ENCODE data around the gene COX18. TPM values are rescaled to one million over a fixed set of nuclear protein-coding genes. Genes with fewer than 3 reads are reported as not detected.

COX18 gene, protein sequence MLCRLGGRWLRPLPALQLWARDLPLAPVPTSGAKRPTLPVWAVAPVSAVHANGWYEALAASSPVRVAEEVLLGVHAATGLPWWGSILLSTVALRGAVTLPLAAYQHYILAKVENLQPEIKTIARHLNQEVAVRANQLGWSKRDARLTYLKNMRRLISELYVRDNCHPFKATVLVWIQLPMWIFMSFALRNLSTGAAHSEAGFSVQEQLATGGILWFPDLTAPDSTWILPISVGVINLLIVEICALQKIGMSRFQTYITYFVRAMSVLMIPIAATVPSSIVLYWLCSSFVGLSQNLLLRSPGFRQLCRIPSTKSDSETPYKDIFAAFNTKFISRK
- total RNA-seq (2014; rRNA removed; shearing (Covaris generic)) = 8.4 and 13.0 TPM in 2 replicates

DNA sequence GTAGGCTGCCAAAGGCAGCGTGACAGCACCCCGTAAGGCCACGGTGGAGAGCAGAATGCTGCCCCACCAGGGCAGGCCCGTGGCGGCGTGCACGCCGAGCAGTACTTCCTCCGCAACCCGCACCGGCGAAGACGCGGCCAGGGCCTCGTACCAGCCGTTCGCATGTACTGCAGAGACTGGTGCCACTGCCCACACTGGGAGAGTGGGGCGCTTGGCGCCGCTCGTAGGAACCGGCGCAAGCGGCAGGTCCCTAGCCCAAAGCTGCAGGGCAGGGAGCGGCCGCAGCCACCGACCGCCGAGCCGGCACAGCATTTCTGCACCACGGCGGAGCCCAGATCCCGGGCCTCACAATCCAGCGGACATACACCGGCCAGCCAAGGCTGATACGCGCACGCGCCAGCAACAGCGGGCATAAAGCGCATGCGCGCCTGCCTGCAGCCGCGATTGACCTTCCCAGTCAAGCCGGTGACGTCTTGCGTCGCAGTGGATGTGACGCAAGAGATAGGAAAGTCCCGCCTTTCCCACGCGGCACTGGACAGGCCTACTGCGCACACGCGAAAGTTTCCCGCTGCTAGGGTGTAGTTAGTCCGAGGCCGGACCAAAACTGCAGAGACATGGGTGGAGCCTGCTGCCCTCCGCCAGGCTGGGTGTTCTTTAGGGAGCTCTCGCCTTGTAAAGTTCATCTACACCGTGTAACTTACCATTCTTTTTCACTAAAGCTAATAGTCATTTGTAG lies at the start of gene COX18:
Gene COX18, minus strand, starts transcription at position 379 of the 736 bp plus-strand sequence. Its CDS starts 67 bp downstream, at position 312.
- DNase-seq (ENCODE audit: low read depth) = peak; percentile 95

DNA sequence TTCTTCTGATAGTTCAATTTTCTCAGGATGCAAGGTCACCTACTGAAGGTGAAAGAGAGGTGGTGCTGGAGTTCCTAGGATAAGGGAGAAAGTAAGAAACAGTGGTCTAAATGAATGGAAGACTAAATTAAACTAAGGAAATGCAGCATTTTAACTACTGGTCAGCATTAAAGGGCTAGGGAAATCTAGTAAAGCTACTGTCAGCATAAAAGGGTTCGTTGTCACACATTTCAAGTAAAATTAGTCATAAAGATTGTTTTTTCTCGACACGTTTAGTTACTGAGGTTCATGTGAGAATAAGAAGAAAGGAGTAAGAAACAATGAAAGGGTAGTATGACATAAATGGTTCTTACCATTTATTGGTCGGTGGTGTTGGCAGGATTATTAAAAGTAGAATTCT lies 40.0 kb upstream of the COX18 start:
- no peak for DNase-seq (ENCODE audit: low read depth)

DNA sequence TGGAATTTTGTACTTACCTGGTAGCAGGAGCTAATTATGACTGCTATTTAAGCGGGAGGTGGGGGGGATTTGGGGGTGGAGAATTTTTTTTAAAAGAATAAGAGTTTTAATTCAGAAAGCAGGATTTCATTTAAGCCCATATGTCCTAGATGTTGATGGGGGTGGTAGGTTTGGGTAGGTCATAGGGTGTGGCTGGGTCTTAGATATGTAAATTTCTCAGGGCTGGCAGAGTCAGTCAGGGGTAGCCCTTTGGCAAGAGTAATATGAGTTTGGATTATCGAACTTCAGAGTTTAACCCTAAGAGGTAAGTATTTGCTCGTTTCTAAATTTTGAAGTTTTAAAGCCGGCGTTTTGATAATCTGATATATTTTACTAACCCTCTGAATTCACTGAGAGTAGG lies 35.2 kb upstream of the COX18 start:
- DNase-seq (ENCODE audit: low read depth) = no peak

DNA sequence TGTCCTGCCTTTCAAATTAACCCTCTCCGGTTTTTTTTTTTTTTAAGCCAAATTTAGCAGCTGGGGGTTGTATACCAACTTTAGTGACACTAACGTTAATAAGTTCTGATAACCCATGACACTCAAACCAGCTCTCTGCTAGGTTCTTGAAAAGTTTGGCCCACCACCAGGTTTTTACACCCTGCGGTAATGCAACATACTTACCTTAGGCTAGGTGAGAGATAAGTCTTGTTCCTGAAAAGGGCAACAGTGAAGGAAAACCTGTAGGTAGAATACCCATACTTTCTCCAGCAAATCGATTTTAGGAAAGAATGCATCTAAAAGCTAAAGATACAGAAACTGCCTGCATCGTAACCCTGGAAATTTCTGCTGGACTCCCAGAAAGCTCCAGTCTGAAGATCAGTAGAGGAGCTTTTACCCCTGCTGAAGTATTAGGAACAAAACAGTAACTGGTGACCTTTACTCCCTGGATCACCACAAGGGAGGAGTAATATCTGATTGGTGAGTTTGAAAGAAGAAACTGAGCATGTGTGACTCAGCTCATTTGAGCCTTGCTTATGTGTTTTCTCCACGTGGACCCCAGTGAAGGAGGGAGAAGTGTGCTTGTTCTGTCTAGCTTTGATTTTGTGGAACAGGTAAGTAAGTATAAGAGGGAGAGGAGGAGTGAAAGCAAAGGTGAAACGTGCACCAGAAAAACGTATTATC lies 34.4 kb upstream of the COX18 start:
- peak; percentile 4 for DNase-seq (ENCODE audit: low read depth)

DNA sequence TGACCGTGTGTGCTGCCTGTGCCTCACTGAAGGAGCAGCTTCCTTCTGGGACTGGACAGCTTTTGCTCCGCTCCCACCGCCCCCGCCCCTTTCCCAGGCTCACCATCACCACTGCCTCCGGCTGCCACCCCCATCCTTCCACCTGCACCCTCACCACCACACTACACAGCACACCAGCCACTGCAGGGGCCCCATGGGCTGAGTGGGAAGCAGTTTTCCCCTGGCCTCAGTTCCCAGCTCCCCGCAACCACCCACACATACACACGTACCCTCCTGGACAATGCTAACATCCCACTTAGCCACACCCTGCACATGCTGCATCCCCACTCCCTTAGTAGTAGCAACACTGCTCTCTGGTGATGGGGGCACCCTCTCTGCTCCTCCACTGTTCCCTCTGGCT lies 29.6 kb upstream of the COX18 start:
- no peak for DNase-seq (ENCODE audit: low read depth)

DNA sequence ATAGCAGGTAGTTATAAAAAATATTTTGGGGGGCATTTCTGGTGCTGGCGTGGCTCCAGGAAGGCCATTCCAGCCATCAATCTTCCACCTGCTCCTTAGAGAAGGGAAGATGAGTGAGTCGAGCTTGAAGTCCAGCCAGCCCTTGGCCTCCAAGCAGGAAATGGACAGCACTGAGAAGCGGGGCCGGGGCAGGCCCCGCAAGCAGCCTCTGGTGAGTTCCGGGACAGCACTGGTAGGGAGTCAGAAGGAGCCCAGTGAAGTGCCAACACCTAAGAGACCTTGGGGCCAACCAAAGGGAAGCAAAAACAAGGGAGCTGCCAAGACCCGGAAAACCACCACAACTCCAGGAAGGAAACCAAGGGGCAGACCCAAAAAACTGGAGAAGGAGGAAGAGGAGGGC lies 29.2 kb upstream of the COX18 start:
- no peak for DNase-seq (ENCODE audit: low read depth)

DNA sequence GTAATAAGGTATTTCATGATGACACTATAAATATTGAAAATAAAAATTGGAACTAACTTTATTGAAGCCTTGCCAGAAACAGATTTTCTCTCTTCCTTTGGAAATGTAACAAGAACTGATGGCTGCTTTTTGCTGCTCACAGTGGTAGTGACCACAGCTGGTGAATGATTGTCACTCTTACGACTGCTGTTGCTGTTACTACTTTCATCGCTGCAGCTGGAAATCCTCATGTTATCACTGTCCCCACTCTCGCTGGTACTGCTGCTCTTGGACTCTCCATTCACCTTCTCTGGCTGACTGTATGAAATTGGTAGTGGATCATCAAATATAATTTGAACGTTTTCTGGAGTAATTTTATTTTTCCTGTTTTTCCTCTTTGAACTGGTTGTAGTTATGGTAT lies 28.5 kb upstream of the COX18 start:
- no peak for DNase-seq (ENCODE audit: low read depth)

DNA sequence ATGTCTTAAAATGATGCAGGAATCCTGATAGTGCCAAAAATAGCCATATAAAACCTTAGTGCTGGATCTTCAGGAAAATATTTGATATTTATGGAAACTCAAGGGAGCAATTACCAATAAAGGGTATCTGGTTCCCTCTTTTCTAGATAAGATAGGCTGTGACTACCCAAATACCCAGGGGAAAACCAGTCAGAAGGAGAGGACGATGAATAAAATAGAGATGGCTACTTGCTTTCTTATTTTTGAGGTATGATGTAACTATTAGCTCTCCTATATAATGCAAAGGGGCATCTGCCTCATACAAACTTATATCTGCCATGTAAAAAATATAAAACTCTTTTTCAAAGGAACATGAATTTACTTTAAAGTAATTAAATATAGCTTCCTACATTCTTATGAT lies 23.4 kb upstream of the COX18 start:
- DNase-seq (ENCODE audit: low read depth) = no peak

DNA sequence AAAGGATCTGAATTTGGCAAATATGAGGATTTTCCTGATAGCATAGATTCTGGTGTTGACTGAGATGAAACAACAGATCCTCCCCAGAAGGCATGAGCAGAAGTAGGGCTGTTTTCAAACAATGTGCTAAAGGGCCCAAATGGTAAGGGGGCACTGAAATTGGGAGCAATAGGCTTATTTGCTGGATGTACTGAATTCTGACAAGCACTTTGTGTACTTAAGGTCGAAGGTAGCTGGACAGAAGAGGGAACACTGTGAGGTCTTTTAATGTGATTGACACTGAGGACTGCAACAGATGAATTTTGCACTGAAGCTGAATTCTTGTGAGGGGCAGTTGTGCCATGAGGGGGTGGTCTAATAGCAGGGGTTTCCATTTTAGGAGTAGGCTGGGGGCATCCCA lies 21.2 kb upstream of the COX18 start:
- no peak for DNase-seq (ENCODE audit: low read depth)

DNA sequence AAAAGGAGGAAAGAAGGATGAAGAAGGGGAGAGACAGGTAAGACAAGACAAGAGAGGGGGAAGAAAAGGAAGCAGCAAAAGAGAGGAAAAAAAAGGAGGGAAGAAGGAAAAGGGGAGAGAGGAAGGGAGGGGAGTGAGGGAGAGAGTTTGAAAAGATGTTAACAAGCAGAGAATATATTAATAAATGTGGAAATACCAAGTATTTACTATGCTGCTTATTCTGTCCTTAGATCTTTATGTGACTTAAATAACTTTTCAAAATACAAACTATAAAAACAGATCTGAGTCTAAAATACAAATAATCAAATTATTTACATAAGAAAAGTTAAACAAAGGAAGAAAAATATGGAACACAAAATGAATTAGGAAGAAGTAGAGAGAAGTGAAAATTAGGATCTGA lies 18.4 kb upstream of the COX18 start:
- no peak for DNase-seq (ENCODE audit: low read depth)

DNA sequence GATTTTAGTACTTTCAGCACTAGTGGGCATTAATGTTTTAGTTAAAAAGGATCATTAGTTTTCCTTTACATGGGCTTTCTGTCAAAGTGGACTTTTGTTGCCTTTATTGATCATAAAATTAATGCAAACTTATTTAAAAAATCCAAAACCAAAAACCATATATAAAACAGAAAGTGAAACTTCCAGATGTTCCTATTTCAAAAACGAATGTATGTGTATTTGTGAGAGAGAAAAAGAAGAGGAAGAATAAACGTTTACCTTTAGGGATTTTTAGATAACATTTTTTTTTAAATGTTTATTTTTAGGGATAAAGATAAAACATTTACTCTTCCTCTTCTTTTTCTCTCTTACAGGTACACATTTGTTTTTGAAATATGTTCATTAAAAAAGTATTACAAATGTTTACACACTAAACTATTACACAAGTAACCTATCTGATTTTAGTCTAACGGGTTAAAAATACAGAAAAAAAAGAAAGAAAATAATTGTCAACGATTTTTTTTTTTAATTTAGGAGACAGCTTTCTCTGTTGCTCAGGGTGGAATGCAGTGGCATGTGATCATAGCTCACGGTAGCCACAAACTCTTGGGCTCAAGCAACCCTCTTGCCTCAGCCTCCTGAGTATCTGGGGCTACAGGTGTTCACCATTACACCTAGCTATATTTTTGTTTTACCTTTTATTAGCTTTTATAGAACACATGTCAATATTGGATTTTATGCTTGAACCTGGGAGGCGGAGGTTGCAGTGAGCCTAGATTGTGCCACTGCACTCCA lies 16.8 kb upstream of the COX18 start:
- no peak for DNase-seq (ENCODE audit: low read depth)

DNA sequence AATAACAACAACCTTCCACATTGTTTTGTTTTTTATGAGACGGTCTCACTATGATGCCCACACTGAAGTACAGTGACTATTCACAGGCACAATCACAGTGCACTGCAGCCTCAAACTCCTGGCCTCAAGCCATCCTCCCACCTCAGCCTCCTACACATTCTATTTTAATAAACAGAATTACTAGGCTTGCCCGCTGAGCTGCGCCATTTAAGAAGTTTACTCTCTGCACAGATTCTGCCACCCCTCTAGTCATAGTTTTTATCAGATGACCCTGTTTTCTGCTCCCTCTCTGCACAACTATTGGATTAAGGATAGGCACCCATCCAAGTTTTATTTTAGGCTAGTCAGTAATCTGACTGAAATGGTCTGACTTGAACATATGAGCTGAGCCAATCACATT lies 11.3 kb upstream of the COX18 start:
- DNase-seq (ENCODE audit: low read depth) = no peak

DNA sequence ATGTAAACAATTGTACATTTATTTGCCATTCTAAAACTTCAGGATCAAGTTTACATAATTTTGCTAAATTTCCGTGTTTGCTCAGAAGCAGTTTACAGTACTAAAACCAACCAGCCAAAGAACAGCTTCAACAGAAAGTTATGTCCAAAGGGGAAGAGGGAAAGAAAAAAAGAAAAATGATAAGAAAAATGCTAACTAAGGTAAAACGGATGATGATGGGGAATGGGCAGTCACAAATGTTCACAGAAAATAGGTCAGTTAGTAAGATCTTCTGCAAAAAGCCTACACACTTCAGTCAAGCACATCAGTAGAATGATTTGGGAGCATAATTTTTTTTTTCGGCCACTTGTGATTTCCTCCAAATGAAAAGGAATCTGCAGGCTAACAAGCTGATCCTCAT lies 6.3 kb upstream of the COX18 start:
- DNase-seq (ENCODE audit: low read depth) = no peak

DNA sequence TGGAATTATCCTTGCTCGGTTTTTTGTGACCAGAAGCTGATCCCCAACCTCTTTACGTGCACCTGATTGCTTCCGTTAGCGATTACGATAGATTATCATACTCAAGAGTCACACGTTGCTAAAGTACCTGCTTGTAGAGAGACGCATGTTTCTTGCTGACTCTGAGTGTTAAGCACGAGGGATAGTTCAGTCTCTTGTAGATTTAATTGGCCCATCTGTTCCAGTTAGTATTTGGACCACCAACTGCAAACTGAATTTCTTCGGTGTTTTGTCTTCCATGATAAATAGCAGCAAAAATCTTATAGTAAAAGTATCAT lies 516 bp upstream of the COX18 start:
- DNase-seq (ENCODE audit: low read depth) = no peak

DNA sequence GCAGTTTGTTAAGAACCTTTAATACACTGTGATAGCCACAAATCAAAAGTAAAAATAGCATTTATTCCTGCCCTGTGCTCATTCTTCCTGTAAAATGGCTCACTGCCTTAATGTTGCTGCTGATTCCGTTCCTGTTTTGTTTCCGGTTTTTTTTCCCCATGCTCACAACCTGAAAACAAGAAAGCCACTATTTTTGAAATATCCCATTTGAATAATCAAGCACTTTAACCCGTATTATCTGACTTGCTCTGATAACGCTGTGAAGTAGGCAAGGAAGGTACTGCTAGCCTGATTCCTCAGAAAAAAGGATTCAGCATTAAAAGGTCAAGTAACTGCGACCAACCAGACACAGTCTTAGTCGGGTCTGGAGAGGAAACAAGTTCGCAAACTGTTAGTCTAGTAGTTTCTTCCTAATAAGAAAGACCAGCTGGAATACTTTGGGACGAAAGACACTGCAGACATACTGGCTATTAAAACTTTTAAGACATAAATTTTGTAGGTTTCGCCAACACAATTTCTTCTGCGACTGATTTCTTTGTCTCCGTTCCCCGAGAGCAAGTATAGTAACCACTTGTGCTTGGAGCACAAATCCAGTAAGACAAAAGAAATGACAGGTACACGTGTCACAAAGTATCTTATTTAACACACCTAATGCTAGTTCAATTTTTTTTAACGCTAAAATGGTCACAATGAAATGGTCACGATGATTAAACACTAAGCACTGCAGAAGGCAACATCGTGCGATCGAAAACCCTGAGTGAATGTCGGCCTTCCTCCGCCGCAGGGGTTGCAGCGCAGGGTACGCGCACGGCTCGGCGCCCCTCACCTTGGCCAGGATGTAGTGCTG lies 802 bp downstream of the COX18 start:
- peak; percentile 35 for DNase-seq (ENCODE audit: low read depth)

DNA sequence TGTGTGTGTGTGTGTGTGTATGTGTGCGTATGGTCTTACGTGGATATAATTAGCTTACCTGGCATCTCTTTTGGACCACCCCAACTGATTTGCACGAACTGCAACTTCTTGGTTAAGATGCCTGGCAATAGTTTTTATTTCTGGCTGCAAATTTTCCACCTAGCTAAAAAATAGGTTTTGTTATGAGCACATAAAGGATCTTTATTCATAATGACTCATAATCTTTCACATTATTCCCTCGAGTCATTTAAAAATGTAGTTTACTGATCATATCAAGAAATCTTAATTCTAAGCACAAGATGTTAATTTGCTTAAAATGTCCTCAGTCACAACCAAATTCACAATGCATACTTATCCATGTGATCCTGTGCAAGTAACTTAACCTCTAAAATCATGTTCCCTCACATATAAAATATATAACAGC lies 1.5 kb downstream of the COX18 start:
- no peak for DNase-seq (ENCODE audit: low read depth)

DNA sequence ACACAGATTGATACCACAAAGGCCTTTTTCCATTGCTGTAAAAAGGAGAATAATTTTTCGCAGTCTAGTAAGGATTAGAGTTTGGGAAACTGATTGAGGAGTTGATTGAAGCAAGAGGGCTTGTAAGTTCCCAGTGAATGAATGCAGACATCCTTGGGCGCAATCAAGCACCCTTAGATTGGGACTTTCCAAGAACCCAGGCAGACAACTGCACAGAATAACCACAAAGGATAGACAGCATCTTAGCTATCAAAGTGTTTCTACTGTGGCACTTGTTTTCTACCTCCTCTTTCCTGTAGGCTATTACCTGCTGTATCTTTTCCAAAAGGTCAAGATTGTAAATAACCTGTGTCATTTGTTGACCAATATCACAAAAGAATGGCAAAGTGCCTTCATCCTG lies 2.6 kb downstream of the COX18 start:
- no peak for DNase-seq (ENCODE audit: low read depth)

DNA sequence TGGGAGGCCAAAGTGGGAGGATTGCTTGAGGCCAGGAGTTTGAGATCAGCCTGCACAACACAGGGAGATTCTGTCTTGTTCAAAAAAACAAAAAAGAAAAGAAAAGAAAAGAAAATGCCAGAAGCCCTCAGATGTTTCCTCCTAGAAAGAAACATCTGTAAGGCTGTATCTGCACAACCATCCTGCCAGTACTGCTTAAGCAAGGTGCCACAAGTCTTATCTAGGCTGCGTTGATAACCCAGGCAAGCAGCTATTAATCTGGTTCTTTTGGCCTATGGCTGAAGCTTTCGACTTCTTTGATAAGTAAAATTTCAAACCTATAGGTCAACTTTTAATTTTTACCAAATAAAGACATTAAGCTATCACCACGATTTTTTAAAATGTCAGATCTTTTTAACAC lies 3.1 kb downstream of the COX18 start:
- DNase-seq (ENCODE audit: low read depth) = no peak

DNA sequence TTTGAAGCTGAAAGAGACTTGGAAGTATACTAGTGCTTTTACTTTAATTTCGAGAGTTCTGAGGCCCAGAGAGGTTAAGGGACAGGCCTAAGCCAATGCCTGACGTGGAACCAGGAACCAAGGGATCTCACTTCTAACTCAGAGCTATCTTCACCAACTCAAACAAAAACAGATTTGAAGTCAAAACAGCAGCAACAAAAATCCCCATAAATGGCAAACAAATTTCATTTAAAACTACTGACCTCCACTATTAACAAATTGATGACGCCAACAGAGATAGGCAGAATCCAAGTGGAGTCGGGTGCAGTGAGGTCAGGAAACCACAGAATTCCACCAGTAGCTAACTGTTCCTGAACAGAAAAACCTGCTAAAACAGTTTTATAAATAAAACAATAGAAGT lies 5.0 kb downstream of the COX18 start:
- no peak for DNase-seq (ENCODE audit: low read depth)

DNA sequence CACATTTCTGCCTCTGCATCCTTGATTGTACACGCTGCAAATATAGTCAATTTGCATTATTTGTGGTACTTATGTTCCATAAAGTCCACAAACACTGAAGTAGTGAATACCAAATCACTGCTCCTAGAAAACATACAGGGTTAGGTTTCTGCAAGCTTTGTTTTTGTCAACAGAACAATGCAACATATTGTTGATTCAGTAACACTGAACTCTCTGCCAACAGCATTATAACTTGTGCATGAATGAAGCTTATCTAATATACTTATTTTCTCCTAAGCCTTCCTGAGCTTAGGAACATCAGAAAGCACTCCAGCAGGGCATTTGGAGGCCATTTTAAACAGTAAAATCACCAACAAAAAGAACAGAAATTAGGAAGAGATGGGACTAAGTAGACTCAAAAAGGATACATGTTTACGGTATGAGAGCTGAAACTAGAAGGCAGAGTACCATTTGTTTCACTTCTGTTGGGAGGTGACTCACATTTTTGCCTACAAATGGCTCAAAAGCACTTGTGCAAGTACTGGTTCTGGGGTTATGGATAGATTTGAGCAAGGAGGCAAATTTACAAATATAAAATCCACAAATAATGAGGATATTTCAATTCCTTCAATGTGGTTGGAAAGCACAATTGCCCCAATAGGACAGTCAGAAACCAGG lies 14.1 kb downstream of the COX18 start:
- no peak for DNase-seq (ENCODE audit: low read depth)
